NB4 (cell line): ENCODE data around the gene EIF2S2.

Experiments used
- DNase-seq: peaks from one replicate; pipeline ENCODE4 v3.0.0; 2010; ENCODE audit warnings: low read depth
- H3K4me3 ChIP-seq: one replicate; pipeline ENCODE4 v1.5.1; 2011; ENCODE audit warnings: mild to moderate bottlenecking, low read depth, low read length, moderate library complexity
- CTCF ChIP-seq: IDR thresholded peaks from one replicate; pipeline ENCODE4 v1.5.1; 2012; ENCODE audit warnings: low read depth, low read length
- MAX ChIP-seq: IDR thresholded peaks from 2 replicates; pipeline ENCODE4 v1.6.1; 2011; ENCODE audit warnings: low read depth, low read length
- MYC ChIP-seq: IDR thresholded peaks from 2 replicates; pipeline ENCODE4 v1.6.1; 2011; ENCODE audit warnings: low read depth, low read length
- POLR2A ChIP-seq: IDR thresholded peaks from 2 replicates; pipeline ENCODE4 v1.6.1; 2011; ENCODE audit warnings: mild to moderate bottlenecking; ENCODE audit not compliant: insufficient read length; ENCODE audit errors: extremely low read depth

The EIF2S2 gene

GRCh38 chr20:34078540-34078939 lies 33.5 kb downstream of the EIF2S2 start:
- TF ChIP-seq CTCF (no peak), POLR2A (no peak), MAX (no peak), MYC (no peak)
- DNase-seq = no peak
- no peak overlapping the region for H3K4me3 ChIP-seq

- H3K4me3 ChIP-seq = no peak overlapping the region
- TF ChIP-seq CTCF (no peak), MAX (no peak), MYC (no peak), POLR2A (no peak)
- no peak for DNase-seq
These were observed 35.1 kb downstream of the EIF2S2 start for GRCh38 chr20:34076952-34077351.

- no peak for TF ChIP-seq MAX
- TF ChIP-seq POLR2A = no peak
- TF ChIP-seq MYC = no peak
- TF ChIP-seq CTCF = no peak
- DNase-seq = no peak
- H3K4me3 ChIP-seq = no peak overlapping the region
These were observed 36.4 kb downstream of the EIF2S2 start for GRCh38 chr20:34075647-34076046.

GRCh38 chr20:34074101-34074760 lies 37.8 kb downstream of the EIF2S2 start:
- TF ChIP-seq MYC (no peak), CTCF (no peak)
- DNase-seq = no peak
- no peak overlapping the region for H3K4me3 ChIP-seq

- no peak overlapping the region for H3K4me3 ChIP-seq
- TF ChIP-seq CTCF (no peak), POLR2A (no peak), MAX (no peak), MYC (no peak)
- no peak for DNase-seq
These were observed 39.3 kb downstream of the EIF2S2 start for GRCh38 chr20:34072778-34073177.

- no peak overlapping the region for H3K4me3 ChIP-seq
- no peak for DNase-seq
- no peak for TF ChIP-seq POLR2A
- no peak for TF ChIP-seq MAX
- no peak for TF ChIP-seq CTCF
- TF ChIP-seq MYC = no peak
These were observed 40.0 kb downstream of the EIF2S2 start for GRCh38 chr20:34072076-34072475.
